OCI-LY7 (cell line): Measurements from ENCODE around the gene CACNB2. TPM values are rescaled to one million over a fixed set of nuclear protein-coding genes. Genes with fewer than 3 reads are reported as not detected.

Experiments used
- BruUV-seq: library from RNA; stranded (reverse); fragments of 400-500 nt; replicated peaks from 2 replicates; lab custom pipeline; 2021; lab: Mats Ljungman, UMichigan
- CTCF ChIA-PET: fragments of 300-600 bp; sonication (Branson Sonifier 250); formaldehyde crosslinking; loops from one replicate; lab custom pipeline; 2022; ENCODE audit warnings: antibody characterized with exemption; ENCODE audit not compliant: unreplicated experiment; lab: Charles Lee
- POLR2A ChIA-PET: fragments of 300-600 bp; sonication (Branson Sonifier 250); formaldehyde crosslinking; loops from one replicate; lab custom pipeline; 2022; ENCODE audit warnings: antibody characterized with exemption; lab: Charles Lee
- DNase-seq: peaks from one replicate; pipeline ENCODE4 v3.0.0-alpha.2; 2015; ENCODE audit warnings: low spot score
- H2AFZ ChIP-seq: fragments of 200-600 bp; sonication (generic), shearing (Covaris generic); 2 replicates; pipeline ENCODE4 v1.6.1; 2014; ENCODE audit warnings: mild to moderate bottlenecking, antibody characterized with exemption, low read length, moderate library complexity
- H3K27ac ChIP-seq: fragments of 200-600 bp; sonication (generic); 2 replicates; pipeline ENCODE4 v1.5.1; 2014; ENCODE audit warnings: mixed run types, low read depth, mild to moderate bottlenecking, moderate library complexity, low read length, inconsistent platforms; ENCODE audit not compliant: poor library complexity, severe bottlenecking
- H3K36me3 ChIP-seq: fragments of 200-600 bp; sonication (generic); 2 replicates; pipeline ENCODE4 v1.6.1; 2014; ENCODE audit warnings: mild to moderate bottlenecking, antibody characterized with exemption, low read length, moderate library complexity, mixed read lengths; ENCODE audit not compliant: insufficient read depth
- H3K4me1 ChIP-seq: fragments of 200-600 bp; sonication (generic); 2 replicates; pipeline ENCODE4 v1.5.1; 2014; ENCODE audit warnings: mild to moderate bottlenecking, low read length; ENCODE audit not compliant: insufficient read depth, poor library complexity, severe bottlenecking
- H3K4me2 ChIP-seq: fragments of 200-600 bp; sonication (generic); 2 replicates; pipeline ENCODE4 v1.6.1; 2014; ENCODE audit warnings: mild to moderate bottlenecking, low read length
- H3K4me3 ChIP-seq: fragments of 200-600 bp; sonication (generic); 2 replicates; pipeline ENCODE4 v1.5.1; 2014; ENCODE audit warnings: mild to moderate bottlenecking, low read depth, low read length; ENCODE audit not compliant: poor library complexity, severe bottlenecking
- H3K79me2 ChIP-seq: fragments of 200-600 bp; sonication (generic); 2 replicates; pipeline ENCODE4 v1.6.1; 2016; ENCODE audit warnings: low read depth, mild to moderate bottlenecking, low read length, moderate library complexity, mixed read lengths; ENCODE audit not compliant: insufficient read depth
- H3K9me2 ChIP-seq: fragments of 200-600 bp; sonication (generic); 2 replicates; pipeline ENCODE4 v1.6.1; 2016; ENCODE audit warnings: mild to moderate bottlenecking, low read length, mixed read lengths; ENCODE audit not compliant: insufficient read depth
- H3K9me3 ChIP-seq: fragments of 200-600 bp; sonication (generic); 2 replicates; pipeline ENCODE4 v1.6.1; 2014; ENCODE audit warnings: mild to moderate bottlenecking, mixed run types, low read length, mixed read lengths
- H4K20me1 ChIP-seq: fragments of 200-600 bp; sonication (generic); 2 replicates; pipeline ENCODE4 v1.6.1; 2014; ENCODE audit warnings: mild to moderate bottlenecking, antibody characterized with exemption, low read length, moderate library complexity, mixed read lengths; ENCODE audit not compliant: insufficient read depth
- EZH2phosphoT487 ChIP-seq: fragments of 200-600 bp; sonication (generic); IDR thresholded peaks from 2 replicates; pipeline ENCODE4 v1.6.1; 2018; ENCODE audit warnings: low read depth, borderline replicate concordance, mild to moderate bottlenecking, mixed run types, antibody characterized with exemption, low read length, moderate library complexity, mixed read lengths
- intact Hi-C: fragments of 100-400 bp; cut with micrococcal nuclease; formaldehyde crosslinking; loops from one replicate; pipeline ENCODE4 v1.10.0; 2022; ENCODE audit not compliant: unreplicated experiment
- total RNA-seq, 2 experiments: library from RNA; depleted of rRNA in 1 of 2; stranded (reverse); fragments of >200 nt in 1 of 2; shearing (Covaris generic) in 1 of 2; gene quantifications; 2 replicates each; pipeline ENCODE4 v1.2.3, GENCODE V29; 2014 to 2022
- TF ChIP-seq, protein P1 (sequence below): fragments of 200-600 bp; sonication (generic); conservative IDR thresholded peaks from 2 replicates; pipeline ENCODE4 v1.5.1; 2014; ENCODE audit warnings: mild to moderate bottlenecking, antibody characterized with exemption, low read length, moderate library complexity, mixed read lengths

CACNB2 gene
- total RNA-seq, 2 experiments from 2014 or later: not detected

DNA sequence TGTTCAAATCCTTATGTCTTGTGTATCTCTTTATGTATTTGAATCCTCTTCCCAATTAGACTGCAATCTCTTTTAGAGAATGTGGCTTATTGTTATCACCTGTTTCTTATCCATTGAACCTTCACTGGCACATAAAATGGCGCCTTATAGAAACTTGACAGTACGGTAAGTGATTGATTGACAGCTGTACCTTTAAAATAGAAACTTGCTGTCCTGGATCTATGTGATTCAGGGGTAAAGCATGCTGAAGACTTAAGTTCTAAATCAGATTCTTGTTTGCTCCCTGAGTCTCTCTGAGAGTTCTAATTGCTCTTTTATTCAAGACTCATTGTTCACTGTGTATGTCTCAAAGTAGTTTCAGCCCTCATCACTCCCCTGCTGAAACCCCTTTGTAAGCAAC lies 91.3 kb downstream of the CACNB2 start:
- BruUV-seq: no TSS peak
- TF ChIP-seq, protein P1, sequence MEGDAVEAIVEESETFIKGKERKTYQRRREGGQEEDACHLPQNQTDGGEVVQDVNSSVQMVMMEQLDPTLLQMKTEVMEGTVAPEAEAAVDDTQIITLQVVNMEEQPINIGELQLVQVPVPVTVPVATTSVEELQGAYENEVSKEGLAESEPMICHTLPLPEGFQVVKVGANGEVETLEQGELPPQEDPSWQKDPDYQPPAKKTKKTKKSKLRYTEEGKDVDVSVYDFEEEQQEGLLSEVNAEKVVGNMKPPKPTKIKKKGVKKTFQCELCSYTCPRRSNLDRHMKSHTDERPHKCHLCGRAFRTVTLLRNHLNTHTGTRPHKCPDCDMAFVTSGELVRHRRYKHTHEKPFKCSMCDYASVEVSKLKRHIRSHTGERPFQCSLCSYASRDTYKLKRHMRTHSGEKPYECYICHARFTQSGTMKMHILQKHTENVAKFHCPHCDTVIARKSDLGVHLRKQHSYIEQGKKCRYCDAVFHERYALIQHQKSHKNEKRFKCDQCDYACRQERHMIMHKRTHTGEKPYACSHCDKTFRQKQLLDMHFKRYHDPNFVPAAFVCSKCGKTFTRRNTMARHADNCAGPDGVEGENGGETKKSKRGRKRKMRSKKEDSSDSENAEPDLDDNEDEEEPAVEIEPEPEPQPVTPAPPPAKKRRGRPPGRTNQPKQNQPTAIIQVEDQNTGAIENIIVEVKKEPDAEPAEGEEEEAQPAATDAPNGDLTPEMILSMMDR: no peak
- no peak for TF ChIP-seq EZH2phosphoT487
- no peak overlapping the region for H3K27ac ChIP-seq

DNA sequence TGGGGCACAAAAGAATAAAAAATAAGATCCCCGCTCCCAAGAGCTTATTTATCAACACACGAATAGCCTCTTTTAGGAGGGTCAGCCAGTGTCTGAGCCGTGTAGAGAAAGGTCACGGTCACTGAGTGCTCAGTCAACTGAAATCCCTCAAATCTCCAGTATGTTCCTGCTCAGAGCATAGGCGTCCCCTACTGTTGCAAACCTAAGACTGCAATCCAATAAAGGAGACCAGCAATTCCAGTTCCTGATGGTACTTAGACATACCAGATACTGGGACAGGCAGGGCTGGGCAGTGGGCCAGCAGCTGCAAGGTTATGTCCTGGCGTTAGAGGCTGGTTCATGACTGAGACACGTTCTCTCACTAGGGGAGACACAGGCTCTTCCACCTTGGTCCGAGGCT lies 93.6 kb downstream of the CACNB2 start:
- BruUV-seq: no TSS peak
- CTCF ChIA-PET: no interaction called here
- POLR2A ChIA-PET: interaction anchor here (0.6 kb wide), 1 partner anchor 36 kb away, joined by 3 read pairs; no protein-coding TSS in a partner anchor
- intact Hi-C loops: no loop called here
- no peak for DNase-seq
- H3K4me2 ChIP-seq: no peak overlapping the region
- H3K4me3 ChIP-seq: no peak overlapping the region
- TF ChIP-seq, protein P1: no peak
- TF ChIP-seq EZH2phosphoT487: no peak
- no peaks in the 10 kb centered on the region for H4K20me1 ChIP-seq
- H3K79me2 ChIP-seq: no peaks in the 10 kb centered on the region
- H2AFZ ChIP-seq: no peak overlapping the region
- no peaks in the 10 kb centered on the region for H3K9me2 ChIP-seq
- H3K36me3 ChIP-seq: no peaks in the 10 kb centered on the region
- H3K9me3 ChIP-seq: no peaks in the 10 kb centered on the region
- no peaks in the 10 kb centered on the region for H3K4me1 ChIP-seq
- no peak overlapping the region for H3K27ac ChIP-seq

More for the DNA sequence above, 91.3 kb downstream of the CACNB2 start:
- no peaks in the 10 kb centered on the region for H3K9me2 ChIP-seq
- intact Hi-C loops: no loop called here
- H2AFZ ChIP-seq: no peak overlapping the region
- no peak overlapping the region for H3K4me2 ChIP-seq
- no peaks in the 10 kb centered on the region for H3K4me1 ChIP-seq
- H4K20me1 ChIP-seq: no peaks in the 10 kb centered on the region
- H3K9me3 ChIP-seq: no peaks in the 10 kb centered on the region
- no peak overlapping the region for H3K4me3 ChIP-seq
- ChIA-PET CTCF (no interaction called here), POLR2A (no interaction called here)
- DNase-seq: no peak
- H3K79me2 ChIP-seq: no peaks in the 10 kb centered on the region
- no peaks in the 10 kb centered on the region for H3K36me3 ChIP-seq

DNA sequence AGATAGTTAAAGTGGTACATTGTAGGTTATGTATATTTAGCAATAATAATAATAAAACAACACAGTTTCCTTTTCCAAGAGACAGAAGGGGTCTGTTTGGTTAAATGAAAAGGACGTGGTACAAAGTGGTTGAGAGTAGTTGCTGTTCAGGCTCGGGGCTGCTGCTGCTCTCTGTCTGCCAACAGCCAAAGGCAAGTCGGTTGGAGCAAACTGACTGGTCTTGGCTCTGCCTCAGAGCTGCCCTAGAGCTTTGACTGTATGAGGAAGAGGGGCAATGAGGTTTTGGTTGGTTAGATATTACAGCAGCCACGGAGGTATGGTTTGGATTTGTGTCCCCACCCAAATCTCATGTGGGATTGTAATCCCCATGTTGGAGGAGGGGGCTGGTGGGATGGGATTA lies 95.3 kb downstream of the CACNB2 start:
- CTCF ChIA-PET: no interaction called here
- Histone ChIP-seq H3K9me2 (no peaks in the 10 kb centered on the region), H3K9me3 (no peaks in the 10 kb centered on the region), H3K79me2 (no peaks in the 10 kb centered on the region), H2AFZ (no peak overlapping the region), H3K4me2 (no peak overlapping the region), H3K27ac (no peak overlapping the region), H3K4me3 (no peak overlapping the region), H4K20me1 (no peaks in the 10 kb centered on the region), H3K36me3 (no peaks in the 10 kb centered on the region), H3K4me1 (no peaks in the 10 kb centered on the region)
- BruUV-seq: no TSS peak
- DNase-seq: no peak
- intact Hi-C loops: loop anchor here (5.0 kb wide), 1 partner anchor 628 kb away; no protein-coding TSS in a partner anchor
- TF ChIP-seq EZH2phosphoT487: no peak
- TF ChIP-seq, protein P1: no peak
- POLR2A ChIA-PET: interaction anchor here (0.6 kb wide), 1 partner anchor 110 kb away, joined by 3 read pairs; no protein-coding TSS in a partner anchor
